SJSA1 (cell line): ENCODE measurements around the gene FAU. TPM values are rescaled to one million over a fixed set of nuclear protein-coding genes. Genes with fewer than 3 reads are reported as not detected.

Experiments used
- DNase-seq, 2 experiments: peaks; one replicate each; pipeline ENCODE4 v3.0.0-alpha.2; 2015 to 2020; ENCODE audit warnings: low spot score in 2 of 2, low read depth in 1 of 2
- H3K27ac ChIP-seq: fragments of 250-450 bp; sonication (Bioruptor Pico); 2 replicates; pipeline ENCODE4 v1.5.1; 2020; ENCODE audit warnings: mild to moderate bottlenecking, moderate library complexity
- H3K27me3 ChIP-seq: fragments of 250-450 bp; sonication (Bioruptor Pico); replicated peaks from 2 replicates; pipeline ENCODE4 v1.5.1; 2020; ENCODE audit warnings: mild to moderate bottlenecking, moderate library complexity
- H3K36me3 ChIP-seq: fragments of 250-450 bp; sonication (Bioruptor Pico); 2 replicates; pipeline ENCODE4 v1.5.1; 2020; ENCODE audit warnings: mild to moderate bottlenecking
- H3K4me1 ChIP-seq: fragments of 250-450 bp; sonication (Bioruptor Pico); replicated peaks from 2 replicates; pipeline ENCODE4 v1.6.1; 2021; ENCODE audit warnings: mild to moderate bottlenecking
- H3K4me3 ChIP-seq: fragments of 250-450 bp; sonication (Bioruptor Pico); 2 replicates; pipeline ENCODE4 v1.5.1; 2020; ENCODE audit warnings: mild to moderate bottlenecking
- H3K9me3 ChIP-seq: fragments of 250-450 bp; sonication (Bioruptor Pico); replicated peaks from 2 replicates; pipeline ENCODE4 v1.5.1; 2020; ENCODE audit warnings: mild to moderate bottlenecking
- total RNA-seq: library from RNA; depleted of rRNA; stranded (reverse); fragments of >200 nt; shearing (Covaris generic); gene quantifications from 2 replicates; pipeline ENCODE4 v1.2.3, GENCODE V29; 2014; rRNA removed

FAU gene
- total RNA-seq, 1 experiment from 2014 or later = 672 TPM

- H3K4me3 ChIP-seq = peak overlapping the region; percentile 76
- no peaks in the 10 kb centered on the region for H3K27me3 ChIP-seq
- H3K4me1 ChIP-seq = peaks cover 16% of the 10 kb centered on the region
- peak overlapping the region; percentile 80 for H3K27ac ChIP-seq
- peaks cover 91% of the 10 kb centered on the region for H3K36me3 ChIP-seq
- H3K9me3 ChIP-seq = no peaks in the 10 kb centered on the region
- DNase-seq = peak in 1 of 2 experiments; percentile 27
Observed at GRCh38 chr11:65083134-65083833, 38.6 kb downstream of the FAU start.

- H3K36me3 ChIP-seq = peaks cover 83% of the 10 kb centered on the region
- peaks cover 9% of the 10 kb centered on the region for H3K4me1 ChIP-seq
- no peaks in the 10 kb centered on the region for H3K9me3 ChIP-seq
- no peak for DNase-seq
- H3K4me3 ChIP-seq = no peak overlapping the region
- no peaks in the 10 kb centered on the region for H3K27me3 ChIP-seq
- no peak overlapping the region for H3K27ac ChIP-seq
Observed at GRCh38 chr11:65078786-65079342, 43.1 kb downstream of the FAU start.

GRCh38 chr11:65078151-65078550, 43.8 kb downstream of the FAU start:
- H3K4me3 ChIP-seq = no peak overlapping the region
- DNase-seq = peak in 1 of 2 experiments; percentile 40
- peaks cover 76% of the 10 kb centered on the region for H3K36me3 ChIP-seq
- H3K4me1 ChIP-seq = peaks cover 8% of the 10 kb centered on the region
- no peaks in the 10 kb centered on the region for H3K9me3 ChIP-seq
- no peak overlapping the region for H3K27ac ChIP-seq
- H3K27me3 ChIP-seq = no peaks in the 10 kb centered on the region

- no peak overlapping the region for H3K4me3 ChIP-seq
- no peak overlapping the region for H3K27ac ChIP-seq
- no peak for DNase-seq
- H3K4me1 ChIP-seq = peaks cover under 1% of the 10 kb centered on the region
- H3K36me3 ChIP-seq = peaks cover 69% of the 10 kb centered on the region
- H3K27me3 ChIP-seq = no peaks in the 10 kb centered on the region
- no peaks in the 10 kb centered on the region for H3K9me3 ChIP-seq
Observed at GRCh38 chr11:65077451-65077850, 44.5 kb downstream of the FAU start.

GRCh38 chr11:65072631-65072966, 49.3 kb downstream of the FAU start:
- no peak overlapping the region for H3K4me3 ChIP-seq
- H3K9me3 ChIP-seq = no peaks in the 10 kb centered on the region
- H3K27ac ChIP-seq = no peak overlapping the region
- H3K27me3 ChIP-seq = no peaks in the 10 kb centered on the region
- DNase-seq = no peak
- no peaks in the 10 kb centered on the region for H3K4me1 ChIP-seq
- peaks cover 22% of the 10 kb centered on the region for H3K36me3 ChIP-seq

GRCh38 chr11:65071907-65072630, 49.9 kb downstream of the FAU start:
- Histone ChIP-seq H3K27ac (no peak overlapping the region), H3K9me3 (no peaks in the 10 kb centered on the region), H3K4me1 (no peaks in the 10 kb centered on the region), H3K36me3 (peaks cover 16% of the 10 kb centered on the region), H3K4me3 (no peak overlapping the region), H3K27me3 (no peaks in the 10 kb centered on the region)
- no peak for DNase-seq

Other genes starting within 250 kb of the FAU start
- 75.2 and 85.7 TPM in 2 replicates for gene EHD1, start 243.5 kb downstream of the FAU start, total RNA-seq
- gene ATG2A, start 204.9 kb downstream of the FAU start, total RNA-seq = 22.5 and 23.2 TPM in 2 replicates
- gene PPP2R5B, start 197.4 kb downstream of the FAU start, total RNA-seq = 20.6 and 30.6 TPM in 2 replicates
- gene GPHA2, start 186.2 kb downstream of the FAU start, total RNA-seq = not detected in 2 replicates
- gene MAJIN, start 150.0 kb downstream of the FAU start, total RNA-seq = not detected in 2 replicates
- gene BATF2, start 125.2 kb downstream of the FAU start, total RNA-seq = not detected in 2 replicates
- 155 and 222 TPM in 2 replicates for gene ARL2, start 108.0 kb downstream of the FAU start, total RNA-seq
- gene SNX15, start 94.7 kb downstream of the FAU start, total RNA-seq = 35.3 and 36.9 TPM in 2 replicates
- 35.8 and 69.9 TPM in 2 replicates for gene SAC3D1, start 80.9 kb downstream of the FAU start, total RNA-seq
- not detected in 2 replicates for gene NAALADL1, start 63.6 kb downstream of the FAU start, total RNA-seq
- 90.2 and 124 TPM in 2 replicates for gene CDCA5, start 38.1 kb downstream of the FAU start, total RNA-seq
- 63.7 and 91.9 TPM in 2 replicates for gene ZFPL1, start 37.9 kb downstream of the FAU start, total RNA-seq
- gene VPS51, start 25.9 kb downstream of the FAU start, total RNA-seq = 387 and 508 TPM in 2 replicates
- 1.5 and 2.4 TPM in 2 replicates for gene TM7SF2, start 10.3 kb downstream of the FAU start, total RNA-seq
- gene ZNHIT2, start 4.4 kb downstream of the FAU start, total RNA-seq = 22.8 and 42.1 TPM in 2 replicates
- gene MRPL49, start 187 bp upstream of the FAU start, total RNA-seq = 113 and 138 TPM in 2 replicates
- 15.6 and 20.2 TPM in 2 replicates for gene SYVN1, start 12.4 kb upstream of the FAU start, total RNA-seq
- gene SPDYC, start 48.1 kb upstream of the FAU start, total RNA-seq = not detected in 2 replicates
- 120 and 177 TPM in 2 replicates for gene CAPN1, start 59.8 kb upstream of the FAU start, total RNA-seq
- gene POLA2, start 139.8 kb upstream of the FAU start, total RNA-seq = 26.8 and 44.2 TPM in 2 replicates
- 10.5 and 16.6 TPM in 2 replicates for gene CDC42EP2, start 192.7 kb upstream of the FAU start, total RNA-seq
- 87.6 and 105 TPM in 2 replicates for gene DPF2, start 211.7 kb upstream of the FAU start, total RNA-seq
- 0.25 TPM in 1 of 2 replicates, not detected in the other for gene TIGD3, start 232.6 kb upstream of the FAU start, total RNA-seq